ENCODE data around the gene PLXDC2. TPM values are rescaled to one million over a fixed set of nuclear protein-coding genes. Genes with fewer than 3 reads are reported as not detected.

PLXDC2 gene
- total RNA-seq, 1 experiment from 2014 or later = not detected

DNA sequence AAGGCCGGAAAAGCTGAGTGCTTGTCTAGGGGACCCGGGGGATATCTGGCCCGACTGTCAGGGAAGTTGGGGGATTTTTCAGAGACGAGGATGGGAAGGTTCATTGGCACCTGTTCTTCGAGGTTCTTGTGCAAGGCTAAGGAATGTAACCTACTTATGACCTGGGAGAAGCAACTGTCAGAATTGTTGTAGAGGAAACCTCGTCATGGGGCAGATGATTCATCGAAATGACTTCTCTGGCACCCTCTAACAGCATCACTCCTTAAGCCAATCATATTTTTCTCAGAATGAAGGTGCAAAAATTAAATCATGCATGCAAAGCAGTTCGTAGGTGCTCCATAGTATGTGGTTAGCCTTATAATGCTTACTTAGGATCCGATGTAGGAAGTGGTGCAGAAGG is 58.6 kb downstream of the PLXDC2 start:
- H3K27me3 ChIP-seq (ENCODE audit: low read length) = no peaks in the 10 kb centered on the region; the same call in 1 of the 2 replicates
- no peak for ATAC-seq
- BruUV-seq (replicated peaks) = no TSS peak
- H2AFZ ChIP-seq (ENCODE audit: low read length) = no peak overlapping the region
- H3K36me3 ChIP-seq (ENCODE audit: low read depth, low read length) = no peaks in the 10 kb centered on the region
- H3K4me1 ChIP-seq (ENCODE audit: insufficient read depth, low read length) = no peaks in the 10 kb centered on the region
- POLR2A ChIA-PET (ENCODE audit: unreplicated experiment) = no interaction called here
- no peak overlapping the region for H3K4me2 ChIP-seq (ENCODE audit: low read length)
- intact Hi-C loops (cut with micrococcal nuclease) = no loop called here
- no peak for DNase-seq
- H3K9me2 ChIP-seq (replicated peaks; ENCODE audit: low read length) = no peaks in the 10 kb centered on the region
- H3K79me2 ChIP-seq (ENCODE audit: low read length) = no peaks in the 10 kb centered on the region
- H3F3A ChIP-seq (ENCODE audit: low read length, unreplicated experiment) = no peaks in the 10 kb centered on the region
- H3K4me3 ChIP-seq (ENCODE audit: low read length) = no peak overlapping the region
- no peaks in the 10 kb centered on the region for H4K20me1 ChIP-seq (ENCODE audit: low read length)
- CTCF ChIA-PET = no interaction called here
- no peaks in the 10 kb centered on the region for H3K9me3 ChIP-seq (ENCODE audit: low read length)
- H3K27ac ChIP-seq (ENCODE audit: low read length) = no peak overlapping the region
- TF ChIP-seq EZH2 (IDR thresholded peaks at IDR 0.05; ENCODE audit: low read length, unreplicated experiment) (no peak), EZH2phosphoT487 (IDR thresholded peaks at IDR 0.05; ENCODE audit: borderline replicate concordance, low read length) (no peak), CTCF (conservative IDR thresholded peaks at IDR 0.05; ENCODE audit: low read depth, low read length) (no peak)
- no peak overlapping the region for H3K9ac ChIP-seq (ENCODE audit: low read length)

DNA sequence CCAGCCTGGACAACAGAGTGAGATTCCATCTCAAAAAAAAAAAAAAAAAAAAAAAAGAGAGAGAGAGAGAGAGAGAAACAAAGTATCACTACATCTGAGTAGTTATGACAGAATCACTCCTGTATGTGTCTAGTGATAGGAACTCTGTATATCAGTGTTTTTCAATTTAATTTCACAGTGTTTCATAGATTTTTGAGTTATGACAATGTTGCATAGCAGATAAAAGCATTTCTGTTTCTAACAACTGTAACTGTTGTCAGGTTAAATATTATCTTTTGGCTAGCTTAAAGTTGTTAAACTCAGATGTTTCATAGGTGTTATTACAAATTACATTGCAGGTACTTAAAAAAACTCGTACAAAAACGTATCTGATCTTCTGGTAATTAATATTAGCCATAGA is 60.3 kb downstream of the PLXDC2 start:
- POLR2A ChIA-PET (ENCODE audit: unreplicated experiment) = no interaction called here
- intact Hi-C loops (cut with micrococcal nuclease) = no loop called here

More for the DNA sequence above, 60.3 kb downstream of the PLXDC2 start:
- Histone ChIP-seq H3K9ac (ENCODE audit: low read length) (no peak overlapping the region), H3K27me3 (ENCODE audit: low read length) (no peaks in the 10 kb centered on the region; the same call in 1 of the 2 replicates), H3K4me2 (ENCODE audit: low read length) (no peak overlapping the region), H3K27ac (ENCODE audit: low read length) (no peak overlapping the region), H4K20me1 (ENCODE audit: low read length) (no peaks in the 10 kb centered on the region), H3K4me3 (ENCODE audit: low read length) (no peak overlapping the region), H3K9me2 (replicated peaks; ENCODE audit: low read length) (no peaks in the 10 kb centered on the region), H3K4me1 (ENCODE audit: insufficient read depth, low read length) (no peaks in the 10 kb centered on the region), H3F3A (ENCODE audit: low read length, unreplicated experiment) (no peaks in the 10 kb centered on the region), H3K79me2 (ENCODE audit: low read length) (no peaks in the 10 kb centered on the region), H3K9me3 (ENCODE audit: low read length) (no peaks in the 10 kb centered on the region), H3K36me3 (ENCODE audit: low read depth, low read length) (no peaks in the 10 kb centered on the region), H2AFZ (ENCODE audit: low read length) (no peak overlapping the region)
- no TSS peak for BruUV-seq (replicated peaks)
- DNase-seq (no peak), ATAC-seq (no peak)
- CTCF ChIA-PET = no interaction called here
- TF ChIP-seq EZH2phosphoT487 (IDR thresholded peaks at IDR 0.05; ENCODE audit: borderline replicate concordance, low read length) (no peak), EZH2 (IDR thresholded peaks at IDR 0.05; ENCODE audit: low read length, unreplicated experiment) (no peak), CTCF (conservative IDR thresholded peaks at IDR 0.05; ENCODE audit: low read depth, low read length) (no peak)
